PC-3 (cell line): ENCODE measurements around the gene RASAL1.

Experiments used
- CTCF ChIP-seq: fragments of 300-600 bp; sonication (generic); conservative IDR thresholded peaks from 2 replicates; pipeline ENCODE4 v1.5.1; 2017; ENCODE audit warnings: antibody characterized with exemption, low read depth, mild to moderate bottlenecking, low read length
- EZH2 ChIP-seq: fragments of 300-600 bp; sonication (generic); IDR thresholded peaks from one replicate; pipeline ENCODE4 v1.6.1; 2017; ENCODE audit warnings: antibody characterized with exemption, mild to moderate bottlenecking, low read length; ENCODE audit not compliant: unreplicated experiment

- no peak for TF ChIP-seq CTCF
- no peak for TF ChIP-seq EZH2
Measured at GRCh38 chr12:113091506-113091905, 44.1 kb downstream of the RASAL1 start.
